Transverse colon (tissue), 4 donors: ENCODE data around the gene JARID2. TPM values are rescaled to one million over a fixed set of nuclear protein-coding genes. Genes with fewer than 3 reads are reported as not detected.

Experiments
- DNase-seq: peaks from one replicate; pipeline ENCODE4 v3.0.0-alpha.2; 2019
- H3K27ac ChIP-seq, 4 donors: fragments of 200-600 bp; sonication (generic); 2 replicates each; pipeline ENCODE4 v1.5.1; 2016 to 2018; ENCODE audit warnings: inconsistent platforms in 4 of 4
- H3K27me3 ChIP-seq: fragments of 200-600 bp; sonication (generic); 2 replicates; pipeline ENCODE4 v1.5.1; 2017; ENCODE audit warnings: inconsistent platforms
- H3K36me3 ChIP-seq, 4 donors: fragments of 200-600 bp; sonication (generic); 2 replicates each; pipeline ENCODE4 v1.5.1; 2017 to 2019; ENCODE audit warnings: inconsistent platforms in 4 of 4
- H3K4me1 ChIP-seq, 4 donors: fragments of 200-600 bp; sonication (generic); 2 replicates each; pipeline ENCODE4 v1.5.1; 2017 to 2020; ENCODE audit warnings: inconsistent platforms in 4 of 4
- H3K4me3 ChIP-seq, 4 donors: fragments of 200-600 bp; sonication (generic); 1 replicate in 1 of 4; 2 replicates in 3 of 4; pipeline versions ENCODE4 v1.5.1 to v1.6.1; 2017 to 2019; ENCODE audit warnings: inconsistent platforms in 4 of 4
- H3K9me3 ChIP-seq, 2 donors: fragments of 200-600 bp; sonication (generic); 2 replicates each; pipeline ENCODE4 v1.5.1; 2017 to 2019; ENCODE audit warnings: inconsistent platforms in 2 of 2
- CTCF ChIP-seq, 5 experiments: fragments of 200-600 bp in 3 of 5; fragments of 450-650 bp in 2 of 5; sonication (generic) in 3 of 5; IDR thresholded peaks; 1 replicate in 2 of 5; 2 replicates in 3 of 5; pipeline ENCODE4 v1.5.1; 2016 to 2017; ENCODE audit warnings: antibody characterized with exemption in 5 of 5, inconsistent platforms in 3 of 5, mild to moderate bottlenecking in 2 of 5, moderate library complexity in 1 of 5
- EP300 ChIP-seq: sonication (generic); formaldehyde crosslinking; IDR thresholded peaks from one replicate; pipeline ENCODE4 v1.6.1; 2017; ENCODE audit warnings: antibody characterized with exemption, low read depth
- POLR2A ChIP-seq: fragments of 450-650 bp; IDR thresholded peaks from one replicate; pipeline ENCODE4 v1.6.1; 2016; ENCODE audit warnings: antibody characterized with exemption, mild to moderate bottlenecking, moderate library complexity
- POLR2AphosphoS5 ChIP-seq, 3 donors: sonication (generic); formaldehyde crosslinking; IDR thresholded peaks; one replicate each; pipeline ENCODE4 v1.6.1; 2016; ENCODE audit warnings: antibody characterized with exemption in 3 of 3
- WGBS, 2 donors: methylation state at CpG; one replicate each; pipeline ENCODE4 v1.1.5; 2018; ENCODE audit warnings: low coverage in 1 of 2; 5-methylcytosine and 5-hydroxymethylcytosine counted together
- in situ Hi-C, 4 donors: fragments of 200-750 bp; cut with MboI; loops; one replicate each; pipeline versions ENCODE4 v1.15.0 to v1.15.1; 2017; ENCODE audit warnings: low sequenced_read_pairs in 3 of 4, low pct_ligation_motif_present in 1 of 4, low pct_unique_long_range_greater_than_20kb in 1 of 4
- intact Hi-C: fragments of 100-400 bp; cut with DNase I; formaldehyde crosslinking; loops from one replicate; pipeline ENCODE4 v1.15.1; 2023; ENCODE audit warnings: low total_unique reads
- total RNA-seq, 4 donors: library from RNA; depleted of rRNA; stranded (reverse); fragments of >200 nt; gene quantifications; one replicate each; pipeline ENCODE4 v1.1.0, GENCODE V29; 2016

Gene JARID2
- total RNA-seq, 4 donors from 2014 or later: 9.4 to 18.7 (median 10.9) TPM

DNA sequence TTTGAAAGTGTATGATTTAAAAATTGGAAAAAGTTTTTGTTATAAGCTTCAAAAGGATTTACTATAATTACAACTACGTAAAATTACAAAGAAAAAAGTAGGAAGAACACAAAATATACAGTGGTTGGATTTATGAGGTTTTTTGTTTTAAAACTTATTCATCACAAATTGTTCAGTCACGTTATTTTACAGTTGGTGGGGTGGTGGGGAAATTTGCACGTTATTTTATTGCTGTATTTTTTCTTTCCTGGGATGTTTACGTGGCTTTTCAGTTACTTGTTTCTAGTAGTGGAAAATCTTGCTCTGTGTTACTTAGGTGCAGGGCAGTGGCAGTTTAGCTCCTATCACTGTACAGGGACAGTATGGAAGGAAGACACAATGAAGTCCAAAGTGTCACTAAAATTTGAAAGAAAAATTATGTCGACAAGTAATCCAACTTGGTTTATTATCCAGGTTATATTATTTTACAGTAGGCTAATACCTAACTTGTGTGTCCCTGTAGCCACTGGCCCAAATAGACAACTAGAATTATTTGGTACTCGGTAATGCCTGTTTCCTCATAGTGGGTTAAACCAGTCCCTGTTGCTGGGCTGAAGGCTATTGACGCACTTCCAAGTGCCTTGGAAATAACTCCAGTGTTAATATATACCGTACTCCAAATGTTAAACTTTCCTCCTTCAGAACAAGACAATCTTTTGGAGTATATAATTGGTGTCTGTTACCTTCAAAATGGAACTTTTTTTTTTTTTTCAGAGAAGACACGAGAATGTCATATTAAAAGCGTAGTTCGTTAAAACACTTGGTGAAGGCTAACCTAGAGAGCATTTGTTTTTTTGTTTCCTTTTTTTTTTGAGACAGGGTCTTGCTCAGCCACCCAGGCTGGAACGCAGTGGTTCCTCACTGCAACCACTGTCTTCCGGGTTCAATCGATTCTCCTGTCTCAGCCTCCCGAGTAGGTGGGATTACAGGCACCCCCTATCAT, 4.6 kb downstream of the JARID2 start:
- in situ Hi-C loops (loop anchor here in 1 of 4 donors (25.0 kb wide), 1 partner anchor 187 kb away; no protein-coding TSS in a partner anchor), intact Hi-C loops (no loop called here)
- Histone ChIP-seq H3K9me3 (no peaks in the 10 kb centered on the region), H3K4me3 (no peak overlapping the region), H3K36me3 (no peaks in the 10 kb centered on the region), H3K27me3 (no peaks in the 10 kb centered on the region), H3K27ac (peak overlapping the region; percentile 91 to 92 (median 92)), H3K4me1 (peaks cover 0 to 50% (median 39%) of the 10 kb centered on the region in 4 donors)
- TF ChIP-seq EP300 (no peak), CTCF (IDR thresholded peaks at IDR 0.05) (no peak), POLR2AphosphoS5 (IDR thresholded peaks at IDR 0.05) (no peak), POLR2A (no peak)
- no peak for DNase-seq
- WGBS, 2 donors: 49 to 63% methylated on average over 11 to 15 of the region's 15 CpGs

GRCh38 chr6:15252195-15252594, 6.3 kb downstream of the JARID2 start:
- peak overlapping the region in 2 of 4 donors; percentile 91 to 92 for H3K27ac ChIP-seq
- H3K9me3 ChIP-seq: no peaks in the 10 kb centered on the region
- H3K27me3 ChIP-seq: no peaks in the 10 kb centered on the region
- no peaks in the 10 kb centered on the region for H3K36me3 ChIP-seq
- no peak overlapping the region for H3K4me3 ChIP-seq
- TF ChIP-seq EP300: no peak
- no peak for TF ChIP-seq POLR2AphosphoS5 (IDR thresholded peaks at IDR 0.05)
- TF ChIP-seq CTCF (IDR thresholded peaks at IDR 0.05): no peak
- no peak for TF ChIP-seq POLR2A
- 55 to 66% methylated on average over 3 of the region's 3 CpGs for WGBS, 2 donors
- H3K4me1 ChIP-seq: peaks cover 4 to 57% (median 48%) of the 10 kb centered on the region in 4 donors
- in situ Hi-C loops (loop anchor here in 1 of 4 donors (25.0 kb wide), 1 partner anchor 185 kb away; no protein-coding TSS in a partner anchor), intact Hi-C loops (no loop called here)
- DNase-seq: no peak

GRCh38 chr6:15253203-15254022, 7.5 kb downstream of the JARID2 start:
- TF ChIP-seq CTCF (IDR thresholded peaks at IDR 0.05): no peak
- TF ChIP-seq POLR2AphosphoS5 (IDR thresholded peaks at IDR 0.05): no peak
- no peak for TF ChIP-seq POLR2A
- TF ChIP-seq EP300: no peak
- H3K4me1 ChIP-seq: peaks cover 10 to 62% (median 54%) of the 10 kb centered on the region in 4 donors
- no peak overlapping the region for H3K4me3 ChIP-seq
- in situ Hi-C loops: loop anchor here in 1 of 4 donors (25.0 kb wide), 1 partner anchor 184 kb away; no protein-coding TSS in a partner anchor
- no peaks in the 10 kb centered on the region for H3K27me3 ChIP-seq
- no peak for DNase-seq
- no peaks in the 10 kb centered on the region for H3K36me3 ChIP-seq
- H3K27ac ChIP-seq: no peak overlapping the region
- 55 to 58% methylated on average over 12 to 14 of the region's 14 CpGs for WGBS, 2 donors
- intact Hi-C loops: no loop called here
- H3K9me3 ChIP-seq: no peaks in the 10 kb centered on the region
